Activated CD4-positive, alpha-beta memory T cell treated with anti-CD3 and anti-CD28 coated beads, Interleukin-2, amount 10 ng/mL, durations not matched to agents 7 days and 5 days (primary cell): ENCODE measurements around the gene DRG2. TPM values are rescaled to one million over a fixed set of nuclear protein-coding genes. Genes with fewer than 3 reads are reported as not detected.

Experiments used
- total RNA-seq, 2 experiments: library from RNA; stranded (reverse); gene quantifications; one replicate each; pipeline ENCODE4 v1.2.3, GENCODE V29; 2021

Gene DRG2
- total RNA-seq, 2 experiments from 2014 or later, result 46.3 to 46.5 TPM

Other genes starting within 250 kb of the DRG2 start
- 10 to 100 TPM; 29.3 to 30.3 TPM for gene TOM1L2, start 115.5 kb upstream of the DRG2 start, total RNA-seq
- not detected for gene DRC3, start 115.1 kb upstream of the DRG2 start, total RNA-seq
- 10 to 100 TPM; 22.1 to 22.3 TPM for gene ATPAF2, start 48.8 kb upstream of the DRG2 start, total RNA-seq
- gene GID4, start 48.5 kb upstream of the DRG2 start, total RNA-seq, result 10 to 100 TPM in 1 of 2 experiments, 1 to 10 TPM in 1; 9.3 to 10.2 TPM
- gene MYO15A, start 20.8 kb downstream of the DRG2 start, total RNA-seq, result under 1 TPM; 0.30 to 0.60 TPM
- gene ALKBH5, start 95.9 kb downstream of the DRG2 start, total RNA-seq, result 100 to 1,000 TPM; 118 to 125 TPM
- gene LLGL1, start 137.7 kb downstream of the DRG2 start, total RNA-seq, result 10 to 100 TPM; 22.8 to 22.9 TPM
- gene FLII, start 170.8 kb downstream of the DRG2 start, total RNA-seq, result 100 to 1,000 TPM; 336 TPM
- 10 to 100 TPM in 1 of 2 experiments, 1 to 10 TPM in 1; 9.2 to 10.9 TPM for gene MIEF2, start 172.7 kb downstream of the DRG2 start, total RNA-seq
- 10 to 100 TPM; 51.4 to 54.9 TPM for gene TOP3A, start 227.0 kb downstream of the DRG2 start, total RNA-seq
- gene SMCR8, start 227.3 kb downstream of the DRG2 start, total RNA-seq, result 10 to 100 TPM; 27.0 to 27.9 TPM